MV-4-11 (cell line): Measurements from ENCODE around the gene SP3.
A peak's percentile ranks its signal among the peaks of the same experiment; 100 is the strongest.
"Not testable (repeated sequence)": the region's sequence is repeated elsewhere in the genome, so short reads cannot be mapped to it uniquely, and the experiment has no call there.

Experiments
- DNase-seq: peaks from one replicate; lab custom pipeline; 2025; lab: John Stamatoyannopoulos, UW

The SP3 gene

GRCh38 chr2:173889464-173889863 lies 75.7 kb downstream of the SP3 start:
- not testable (repeated sequence) for DNase-seq

- no peak for DNase-seq
Measured at GRCh38 chr2:173886613-173887012, 78.6 kb downstream of the SP3 start.

GRCh38 chr2:173884025-173884802 lies 81.0 kb downstream of the SP3 start:
- DNase-seq: no peak

- DNase-seq: no peak
Measured at GRCh38 chr2:173881886-173882285, 83.3 kb downstream of the SP3 start.

- DNase-seq: peak; percentile 46
Measured at GRCh38 chr2:173881461-173881860, 83.7 kb downstream of the SP3 start.

GRCh38 chr2:173880561-173880960 lies 84.6 kb downstream of the SP3 start:
- DNase-seq: no peak

GRCh38 chr2:173876833-173877413 lies 88.2 kb downstream of the SP3 start:
- DNase-seq: no peak

GRCh38 chr2:173874894-173875237 lies 90.3 kb downstream of the SP3 start:
- DNase-seq: peak; percentile 18

- DNase-seq: no peak
Measured at GRCh38 chr2:173874003-173874893, 90.9 kb downstream of the SP3 start.

- no peak for DNase-seq
Measured at GRCh38 chr2:173872714-173873113, 92.5 kb downstream of the SP3 start.

GRCh38 chr2:173869244-173870229 lies 95.6 kb downstream of the SP3 start:
- DNase-seq: no peak

- no peak for DNase-seq
Measured at GRCh38 chr2:173868406-173868805, 96.8 kb downstream of the SP3 start.

- no peak for DNase-seq
Measured at GRCh38 chr2:173866874-173867618, 98.1 kb downstream of the SP3 start.

GRCh38 chr2:173865971-173866873 lies 99.0 kb downstream of the SP3 start:
- no peak for DNase-seq

GRCh38 chr2:173862612-173863217 lies 102.5 kb downstream of the SP3 start:
- no peak for DNase-seq

GRCh38 chr2:173860566-173860965 lies 104.6 kb downstream of the SP3 start:
- DNase-seq: peak; percentile 69

GRCh38 chr2:173860082-173860481 lies 105.1 kb downstream of the SP3 start:
- DNase-seq: peak; percentile 75

GRCh38 chr2:173858291-173858731 lies 106.9 kb downstream of the SP3 start:
- DNase-seq: no peak
